Measurements from ENCODE around the gene CHRM5. TPM values are rescaled to one million over a fixed set of nuclear protein-coding genes. Genes with fewer than 3 reads are reported as not detected.

The CHRM5 gene
- total RNA-seq, 1 donor = under 0.01 TPM

DNA sequence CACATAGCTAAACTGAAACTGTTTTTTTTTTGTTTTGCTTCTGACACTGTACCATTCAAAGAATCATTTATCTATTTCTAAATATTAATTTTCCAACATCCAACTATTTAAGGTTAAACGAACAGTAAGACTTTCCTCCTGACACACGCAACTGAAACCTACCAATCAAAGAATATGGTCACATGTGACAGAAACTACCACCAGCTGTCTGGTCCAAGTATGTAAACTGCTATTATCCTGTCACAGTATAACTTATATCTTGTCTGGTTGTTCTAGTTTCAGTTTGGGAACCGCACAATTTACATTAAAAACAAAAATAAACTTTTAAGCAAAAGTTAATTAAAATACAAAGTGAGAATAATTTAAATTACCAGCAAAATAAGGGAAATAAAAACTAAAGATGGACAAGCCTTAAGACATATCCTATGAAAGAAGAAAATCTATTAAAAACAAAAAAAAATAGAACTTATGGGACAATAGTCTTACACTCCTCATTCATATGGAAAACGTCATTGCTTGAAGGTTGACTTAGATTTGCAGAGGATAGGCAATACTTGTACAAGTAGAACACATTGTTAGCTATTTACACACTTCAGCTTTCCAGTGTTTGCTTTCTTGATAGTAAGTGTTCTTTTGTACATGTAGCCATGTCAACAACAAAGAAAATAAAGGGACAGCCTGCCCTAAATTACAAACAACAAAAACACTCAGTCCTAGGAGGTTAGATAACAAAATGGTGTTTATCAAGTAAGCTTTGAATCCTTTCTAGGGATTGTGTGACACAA, 26.8 kb upstream of the CHRM5 start:
- DNase-seq (ENCODE audit: low read depth) = peak; percentile 49
- TF ChIP-seq, protein P1, sequence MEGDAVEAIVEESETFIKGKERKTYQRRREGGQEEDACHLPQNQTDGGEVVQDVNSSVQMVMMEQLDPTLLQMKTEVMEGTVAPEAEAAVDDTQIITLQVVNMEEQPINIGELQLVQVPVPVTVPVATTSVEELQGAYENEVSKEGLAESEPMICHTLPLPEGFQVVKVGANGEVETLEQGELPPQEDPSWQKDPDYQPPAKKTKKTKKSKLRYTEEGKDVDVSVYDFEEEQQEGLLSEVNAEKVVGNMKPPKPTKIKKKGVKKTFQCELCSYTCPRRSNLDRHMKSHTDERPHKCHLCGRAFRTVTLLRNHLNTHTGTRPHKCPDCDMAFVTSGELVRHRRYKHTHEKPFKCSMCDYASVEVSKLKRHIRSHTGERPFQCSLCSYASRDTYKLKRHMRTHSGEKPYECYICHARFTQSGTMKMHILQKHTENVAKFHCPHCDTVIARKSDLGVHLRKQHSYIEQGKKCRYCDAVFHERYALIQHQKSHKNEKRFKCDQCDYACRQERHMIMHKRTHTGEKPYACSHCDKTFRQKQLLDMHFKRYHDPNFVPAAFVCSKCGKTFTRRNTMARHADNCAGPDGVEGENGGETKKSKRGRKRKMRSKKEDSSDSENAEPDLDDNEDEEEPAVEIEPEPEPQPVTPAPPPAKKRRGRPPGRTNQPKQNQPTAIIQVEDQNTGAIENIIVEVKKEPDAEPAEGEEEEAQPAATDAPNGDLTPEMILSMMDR (IDR thresholded peaks at IDR 0.05; ENCODE audit: insufficient read depth, low read depth, low read length) = no peak
- H3K4me3 ChIP-seq (ENCODE audit: low read depth, low read length) = peak overlapping the region; percentile 18

DNA sequence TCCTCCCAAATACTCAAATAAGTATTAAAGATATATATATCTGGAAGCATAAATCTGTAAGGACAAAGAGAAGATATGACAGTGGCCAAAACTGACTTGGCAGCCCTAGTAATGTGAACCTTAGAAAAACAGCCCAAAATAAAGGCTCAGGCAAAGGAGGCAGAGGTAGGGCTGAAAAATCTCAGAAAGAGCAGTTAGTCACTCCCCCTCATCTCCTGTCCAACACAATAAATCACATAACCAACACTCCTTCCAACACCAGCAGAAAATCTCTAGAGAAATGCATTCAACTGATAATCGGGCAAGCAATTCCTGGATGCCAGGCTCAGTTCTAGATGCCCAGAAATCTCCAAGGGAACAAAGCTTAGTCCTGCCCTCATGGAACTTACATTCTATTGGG, 22.1 kb upstream of the CHRM5 start:
- H3K4me3 ChIP-seq (ENCODE audit: low read depth, low read length) = no peak overlapping the region
- no peak for DNase-seq (ENCODE audit: low read depth)
- TF ChIP-seq, protein P1 (IDR thresholded peaks at IDR 0.05; ENCODE audit: insufficient read depth, low read depth, low read length) = no peak

GRCh38 chr15:33955945-33956344, 12.4 kb upstream of the CHRM5 start:
- no peak overlapping the region for H3K4me3 ChIP-seq (ENCODE audit: low read depth, low read length)
- TF ChIP-seq, protein P1 (IDR thresholded peaks at IDR 0.05; ENCODE audit: insufficient read depth, low read depth, low read length) = no peak
- DNase-seq (ENCODE audit: low read depth) = no peak

- DNase-seq (ENCODE audit: low read depth) = no peak
- TF ChIP-seq, protein P1 (IDR thresholded peaks at IDR 0.05; ENCODE audit: insufficient read depth, low read depth, low read length) = no peak
- H3K4me3 ChIP-seq (ENCODE audit: low read depth, low read length) = no peak overlapping the region
These were observed 11.9 kb upstream of the CHRM5 start for GRCh38 chr15:33956397-33956796.

GRCh38 chr15:33959844-33960548, 8.3 kb upstream of the CHRM5 start:
- H3K4me3 ChIP-seq (ENCODE audit: low read depth, low read length) = no peak overlapping the region
- no peak for DNase-seq (ENCODE audit: low read depth)
- TF ChIP-seq, protein P1 (IDR thresholded peaks at IDR 0.05; ENCODE audit: insufficient read depth, low read depth, low read length) = no peak

DNA sequence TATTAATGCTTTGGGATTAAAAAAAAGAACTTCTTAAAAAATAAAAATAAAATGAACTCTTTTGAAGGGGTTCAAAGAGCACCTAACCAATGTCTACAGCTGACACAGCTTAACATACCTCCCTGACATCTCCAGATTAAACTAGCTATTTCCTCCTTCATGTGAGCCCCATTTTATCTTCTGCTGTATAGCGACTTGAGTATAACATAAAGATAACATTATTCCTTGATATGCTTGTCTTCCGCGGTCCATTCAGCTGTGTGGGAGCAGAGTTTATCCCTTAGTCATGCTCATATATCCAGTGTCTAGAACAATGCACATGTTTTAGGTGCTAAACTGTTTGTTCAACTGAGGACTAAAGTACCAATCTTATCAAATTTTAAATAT, 7.8 kb upstream of the CHRM5 start:
- TF ChIP-seq, protein P1 (IDR thresholded peaks at IDR 0.05; ENCODE audit: insufficient read depth, low read depth, low read length) = no peak
- no peak for DNase-seq (ENCODE audit: low read depth)
- no peak overlapping the region for H3K4me3 ChIP-seq (ENCODE audit: low read depth, low read length)
